ENCODE data around the gene CDC26.
A peak's percentile ranks its signal among the peaks of the same experiment; 100 is the strongest.

CDC26 gene

GRCh38 chr9:113275157-113276131 lies at the start of gene CDC26, which contains the start of gene PRPF4:
Gene CDC26, minus strand, starts transcription at chr9:113275572. Its CDS starts 3,065 bp downstream, at chr9:113272507.
Gene PRPF4, plus strand, starts transcription at chr9:113275658. Its CDS starts 86 bp downstream, at chr9:113275744.
- Histone ChIP-seq H3K9me3 (no peaks in the 10 kb centered on the region), H3K4me2 (peak within 1 kb of the TSS; percentile 88), H4K20me1 (peaks cover 30% of the 10 kb centered on the region), H3K27me3 (no peaks in the 10 kb centered on the region), H3K27ac (peak within 1 kb of the TSS; percentile 92), H3K4me3 (peak within 1 kb of the TSS; percentile 86), H3K4me1 (peaks cover 29% of the 10 kb centered on the region), H3K9ac (peak within 1 kb of the TSS; percentile 92), H3K36me3 (peaks cover 68% of the 10 kb centered on the region)
- TF ChIP-seq Cebpa-rat (IDR thresholded peaks at IDR 0.05), result no peak

GRCh38 chr9:113322671-113323070 lies 47.3 kb upstream of the CDC26 start:
- H3K9ac ChIP-seq, result no peak overlapping the region
- no peak overlapping the region for H3K27ac ChIP-seq
- no peaks in the 10 kb centered on the region for H3K4me1 ChIP-seq
- H3K9me3 ChIP-seq, result no peaks in the 10 kb centered on the region
- peaks cover 5% of the 10 kb centered on the region; the same call in 1 of the 2 replicates for H3K36me3 ChIP-seq
- no peak for TF ChIP-seq Cebpa-rat (IDR thresholded peaks at IDR 0.05)
- no peak overlapping the region for H3K4me2 ChIP-seq
- H3K4me3 ChIP-seq, result no peak overlapping the region
- H3K27me3 ChIP-seq, result no peaks in the 10 kb centered on the region
- no peaks in the 10 kb centered on the region for H4K20me1 ChIP-seq

- H3K27me3 ChIP-seq, result no peaks in the 10 kb centered on the region
- TF ChIP-seq Cebpa-rat (IDR thresholded peaks at IDR 0.05), result no peak
- no peak overlapping the region for H3K4me2 ChIP-seq
- no peaks in the 10 kb centered on the region for H3K4me1 ChIP-seq
- H3K9me3 ChIP-seq, result no peaks in the 10 kb centered on the region
- no peak overlapping the region for H3K9ac ChIP-seq
- no peak overlapping the region for H3K27ac ChIP-seq
- H3K36me3 ChIP-seq, result peaks cover 5% of the 10 kb centered on the region; the same call in 1 of the 2 replicates
- no peaks in the 10 kb centered on the region for H4K20me1 ChIP-seq
- no peak overlapping the region for H3K4me3 ChIP-seq
Observed at GRCh38 chr9:113320051-113320450, 44.7 kb upstream of the CDC26 start.

GRCh38 chr9:113319054-113319453 lies 43.7 kb upstream of the CDC26 start:
- H3K4me1 ChIP-seq, result no peaks in the 10 kb centered on the region
- no peak overlapping the region for H3K27ac ChIP-seq
- TF ChIP-seq Cebpa-rat (IDR thresholded peaks at IDR 0.05), result no peak
- H3K36me3 ChIP-seq, result peaks cover 5% of the 10 kb centered on the region; the same call in 1 of the 2 replicates
- H3K4me3 ChIP-seq, result no peak overlapping the region
- H3K4me2 ChIP-seq, result no peak overlapping the region
- no peaks in the 10 kb centered on the region for H3K9me3 ChIP-seq
- H3K27me3 ChIP-seq, result no peaks in the 10 kb centered on the region
- H3K9ac ChIP-seq, result no peak overlapping the region
- no peaks in the 10 kb centered on the region for H4K20me1 ChIP-seq

GRCh38 chr9:113317777-113318176 lies 42.4 kb upstream of the CDC26 start:
- no peak overlapping the region for H3K4me2 ChIP-seq
- peaks cover 5% of the 10 kb centered on the region; the same call in 1 of the 2 replicates for H3K36me3 ChIP-seq
- H3K9me3 ChIP-seq, result no peaks in the 10 kb centered on the region
- no peaks in the 10 kb centered on the region for H4K20me1 ChIP-seq
- no peaks in the 10 kb centered on the region for H3K27me3 ChIP-seq
- no peak overlapping the region for H3K9ac ChIP-seq
- H3K4me1 ChIP-seq, result no peaks in the 10 kb centered on the region
- no peak overlapping the region for H3K4me3 ChIP-seq
- no peak for TF ChIP-seq Cebpa-rat (IDR thresholded peaks at IDR 0.05)
- H3K27ac ChIP-seq, result no peak overlapping the region

- no peaks in the 10 kb centered on the region for H3K9me3 ChIP-seq
- H3K27ac ChIP-seq, result no peak overlapping the region
Observed at GRCh38 chr9:113316030-113316429, 40.7 kb upstream of the CDC26 start.

GRCh38 chr9:113315231-113315630 lies 39.9 kb upstream of the CDC26 start:
- Histone ChIP-seq H3K27ac (no peak overlapping the region), H3K9me3 (no peaks in the 10 kb centered on the region)

More at GRCh38 chr9:113316030-113316429, 40.7 kb upstream of the CDC26 start:
- Histone ChIP-seq H3K27me3 (no peaks in the 10 kb centered on the region), H3K4me1 (no peaks in the 10 kb centered on the region), H3K4me2 (no peak overlapping the region), H3K9ac (no peak overlapping the region), H3K36me3 (peaks cover 5% of the 10 kb centered on the region; the same call in 1 of the 2 replicates), H3K4me3 (no peak overlapping the region), H4K20me1 (no peaks in the 10 kb centered on the region)
- TF ChIP-seq Cebpa-rat (IDR thresholded peaks at IDR 0.05), result no peak

GRCh38 chr9:113313261-113313660 lies 37.9 kb upstream of the CDC26 start:
- TF ChIP-seq Cebpa-rat (IDR thresholded peaks at IDR 0.05), result no peak
- Histone ChIP-seq H3K9me3 (no peaks in the 10 kb centered on the region), H3K27me3 (no peaks in the 10 kb centered on the region), H3K36me3 (no peaks in the 10 kb centered on the region), H3K27ac (no peak overlapping the region), H3K4me1 (no peaks in the 10 kb centered on the region), H3K4me3 (no peak overlapping the region), H3K9ac (no peak overlapping the region), H3K4me2 (no peak overlapping the region), H4K20me1 (no peaks in the 10 kb centered on the region)

More at GRCh38 chr9:113315231-113315630, 39.9 kb upstream of the CDC26 start:
- Histone ChIP-seq H3K9ac (no peak overlapping the region), H3K27me3 (no peaks in the 10 kb centered on the region), H3K4me3 (no peak overlapping the region), H4K20me1 (no peaks in the 10 kb centered on the region), H3K4me1 (no peaks in the 10 kb centered on the region), H3K4me2 (no peak overlapping the region), H3K36me3 (peaks cover 5% of the 10 kb centered on the region; the same call in 1 of the 2 replicates)
- TF ChIP-seq Cebpa-rat (IDR thresholded peaks at IDR 0.05), result no peak

GRCh38 chr9:113311961-113312360 lies 36.6 kb upstream of the CDC26 start:
- no peak overlapping the region for H3K4me2 ChIP-seq
- no peaks in the 10 kb centered on the region for H3K27me3 ChIP-seq
- H3K27ac ChIP-seq, result no peak overlapping the region
- no peaks in the 10 kb centered on the region for H3K9me3 ChIP-seq
- no peak for TF ChIP-seq Cebpa-rat (IDR thresholded peaks at IDR 0.05)
- H3K9ac ChIP-seq, result no peak overlapping the region
- H3K4me3 ChIP-seq, result no peak overlapping the region
- no peaks in the 10 kb centered on the region for H4K20me1 ChIP-seq
- H3K4me1 ChIP-seq, result no peaks in the 10 kb centered on the region
- H3K36me3 ChIP-seq, result no peaks in the 10 kb centered on the region

- Histone ChIP-seq H3K9me3 (no peaks in the 10 kb centered on the region), H3K4me1 (no peaks in the 10 kb centered on the region), H3K4me3 (no peak overlapping the region), H3K4me2 (no peak overlapping the region), H3K27ac (no peak overlapping the region), H3K36me3 (no peaks in the 10 kb centered on the region), H3K27me3 (no peaks in the 10 kb centered on the region), H4K20me1 (no peaks in the 10 kb centered on the region), H3K9ac (no peak overlapping the region)
- TF ChIP-seq Cebpa-rat (IDR thresholded peaks at IDR 0.05), result no peak
Observed at GRCh38 chr9:113310538-113310937, 35.2 kb upstream of the CDC26 start.
